RWPE1 (cell line): ENCODE data around the gene MYO5B.

Experiments
- CTCF ChIA-PET: fragments of 350-600 bp; sonication (Branson Sonifier 250); formaldehyde crosslinking; extraction: SDS; loops from one replicate; lab custom pipeline; 2021; lab: Yijun Ruan, JAX
- POLR2A ChIA-PET: fragments of 400-600 bp; formaldehyde crosslinking; extraction: SDS; loops from one replicate; lab custom pipeline; 2020; ENCODE audit warnings: antibody characterized with exemption; ENCODE audit not compliant: low non-redundant PET; lab: Yijun Ruan, JAX
- DNase-seq: peaks from one replicate; pipeline ENCODE4 v3.0.0; 2012; ENCODE audit warnings: low spot score
- H3K27ac ChIP-seq: fragments of 450-650 bp; 2 replicates; pipeline ENCODE4 v1.5.1; 2017
- CTCF ChIP-seq: fragments of 450-650 bp; conservative IDR thresholded peaks from 2 replicates; pipeline ENCODE4 v1.5.1; 2017; ENCODE audit warnings: low read depth, mild to moderate bottlenecking

Gene MYO5B

GRCh38 chr18:49917742-49918141 lies 277.2 kb downstream of the MYO5B start:
- no peak overlapping the region for H3K27ac ChIP-seq
- no peak for TF ChIP-seq CTCF
- DNase-seq = no peak
- ChIA-PET CTCF (no interaction called here), POLR2A (no interaction called here)

- DNase-seq = no peak
- POLR2A ChIA-PET = no interaction called here
- CTCF ChIA-PET = no interaction called here
- no peak overlapping the region for H3K27ac ChIP-seq
- TF ChIP-seq CTCF = no peak
Observed at GRCh38 chr18:49915352-49915751, 279.6 kb downstream of the MYO5B start.

- CTCF ChIA-PET = no interaction called here
- DNase-seq = no peak
- no peak overlapping the region for H3K27ac ChIP-seq
- POLR2A ChIA-PET = no interaction called here
- no peak for TF ChIP-seq CTCF
Observed at GRCh38 chr18:49913221-49913620, 281.7 kb downstream of the MYO5B start.

GRCh38 chr18:49911427-49911826 lies 283.5 kb downstream of the MYO5B start:
- CTCF ChIA-PET = interaction anchor here (0.6 kb wide), 1 partner anchor 9 kb away, joined by 7 read pairs; no protein-coding TSS in a partner anchor
- POLR2A ChIA-PET = no interaction called here
- H3K27ac ChIP-seq = no peak overlapping the region
- no peak for DNase-seq
- TF ChIP-seq CTCF = no peak

DNA sequence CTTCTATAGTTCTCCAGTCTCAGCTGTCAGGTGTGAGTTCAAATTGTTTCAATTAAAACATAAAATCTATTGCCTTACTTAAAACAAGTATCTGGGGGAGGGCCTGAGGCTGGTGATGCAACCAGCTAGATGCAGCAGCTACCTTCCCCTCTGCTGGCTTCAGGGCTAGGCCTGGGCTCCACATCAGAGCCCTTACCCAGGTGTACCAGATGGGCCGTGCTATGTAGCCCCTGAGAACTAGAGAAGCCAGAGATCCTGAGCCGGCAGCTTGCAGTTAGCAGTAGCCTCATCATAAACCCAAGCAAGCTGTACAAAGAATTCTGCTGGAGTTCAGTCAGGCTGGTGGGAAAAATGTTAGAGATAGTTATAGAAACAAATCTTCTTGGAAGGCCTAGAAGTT lies 284.0 kb downstream of the MYO5B start:
- ChIA-PET POLR2A (no interaction called here), CTCF (interaction anchor here (0.7 kb wide), 1 partner anchor 135 kb away, joined by 4 read pairs; no protein-coding TSS in a partner anchor)
- DNase-seq = no peak
- no peak for TF ChIP-seq CTCF
- H3K27ac ChIP-seq = no peak overlapping the region

- no peak overlapping the region for H3K27ac ChIP-seq
- no peak for DNase-seq
- ChIA-PET POLR2A (no interaction called here), CTCF (no interaction called here)
- no peak for TF ChIP-seq CTCF
Observed at GRCh38 chr18:49910019-49910418, 284.9 kb downstream of the MYO5B start.

DNA sequence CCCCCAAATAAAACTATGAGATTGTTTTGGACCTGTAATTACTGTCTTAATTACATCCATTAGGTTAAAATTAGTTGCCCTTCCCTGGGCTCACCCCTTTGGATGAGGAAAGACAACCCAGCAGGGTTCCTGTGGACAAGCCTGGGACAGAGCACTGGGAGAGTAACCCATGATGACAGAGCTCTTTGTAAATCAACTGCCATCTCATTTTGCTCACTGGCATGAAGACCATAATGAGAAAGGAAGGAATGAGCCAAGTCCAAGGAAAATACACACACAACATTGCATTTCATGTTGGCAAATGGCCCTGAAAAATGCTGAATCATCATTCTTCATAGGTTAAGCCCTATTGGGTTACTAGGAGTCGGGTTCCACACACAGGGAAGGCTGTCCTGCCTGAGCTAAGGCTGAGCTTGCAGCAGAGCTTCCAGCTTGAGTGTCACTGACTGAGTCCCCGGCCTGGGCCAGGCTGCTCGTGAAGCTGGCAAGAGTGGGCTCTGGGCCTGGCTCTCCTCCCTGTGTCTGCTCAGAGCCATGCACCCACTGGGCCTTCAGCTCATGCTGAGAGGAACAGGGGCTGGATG lies 287.5 kb downstream of the MYO5B start:
- ChIA-PET CTCF (no interaction called here), POLR2A (no interaction called here)
- DNase-seq = no peak
- no peak for TF ChIP-seq CTCF
- no peak overlapping the region for H3K27ac ChIP-seq
